ENCODE data around the gene FKBP1A. TPM values are rescaled to one million over a fixed set of nuclear protein-coding genes. Genes with fewer than 3 reads are reported as not detected.

FKBP1A gene
- total and polyA plus RNA-seq, 5 donors from 2014 or later = 49.1 to 84.3 (median 65.4) TPM

GRCh38 chr20:1338801-1339200 is 54.1 kb downstream of the FKBP1A start:
- peaks cover 5 to 27% (median 13%) of the 10 kb centered on the region in 4 donors for H3K4me1 Mint-ChIP-seq
- H3K4me3 Mint-ChIP-seq = no peak overlapping the region
- no peak overlapping the region for H3K4me3 ChIP-seq (ENCODE audit: low read depth, low read length)
- H3K9me3 ChIP-seq (ENCODE audit: control insufficient read depth in 2 of 2, low read length in 2 of 2) = no peaks in the 10 kb centered on the region
- H3K36me3 ChIP-seq (ENCODE audit: control insufficient read depth, insufficient read depth, low read length) = no peaks in the 10 kb centered on the region
- no peaks in the 10 kb centered on the region for H3K27me3 Mint-ChIP-seq
- no peak for DNase-seq
- no peaks in the 10 kb centered on the region for H3K27me3 ChIP-seq (ENCODE audit: control insufficient read depth, insufficient read depth, low read length)
- H3K4me1 ChIP-seq (ENCODE audit: control insufficient read depth, insufficient read depth, low read length, poor library complexity, severe bottlenecking) = no peaks in the 10 kb centered on the region
- H3K27ac Mint-ChIP-seq = no peak overlapping the region
- ATAC-seq (ENCODE audit: low read depth in 2 of 2) = no peak
- no peak overlapping the region for H3K27ac ChIP-seq (ENCODE audit: insufficient read depth, low read length, poor library complexity, severe bottlenecking)
- no peaks in the 10 kb centered on the region for H3K36me3 Mint-ChIP-seq
- H3K9me3 Mint-ChIP-seq = no peaks in the 10 kb centered on the region

DNA sequence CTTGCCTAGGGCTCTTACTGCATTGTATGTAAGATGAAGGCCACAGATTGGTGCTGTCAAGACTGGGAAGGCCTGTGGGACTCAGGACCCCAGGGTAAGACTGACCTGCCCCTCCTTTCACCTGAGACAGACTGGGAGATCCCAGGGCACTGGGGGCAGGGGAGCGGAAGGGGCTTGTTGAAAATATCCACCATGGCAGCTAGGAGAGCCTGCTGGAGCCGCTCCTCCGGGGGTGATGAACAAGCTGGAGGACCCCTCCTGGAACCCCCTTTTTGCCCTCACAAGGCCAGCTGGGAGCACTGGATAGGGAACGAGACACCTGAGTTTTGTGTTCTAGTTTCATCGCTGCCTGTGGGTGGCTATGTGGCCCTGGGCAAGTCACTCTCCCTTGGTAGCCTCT is 54.8 kb downstream of the FKBP1A start:
- H3K4me1 ChIP-seq (ENCODE audit: control insufficient read depth, insufficient read depth, low read length, poor library complexity, severe bottlenecking) = no peaks in the 10 kb centered on the region
- Mint-ChIP-seq H3K36me3 (no peaks in the 10 kb centered on the region), H3K4me1 (peaks cover 5 to 26% (median 13%) of the 10 kb centered on the region in 4 donors), H3K27ac (no peak overlapping the region), H3K9me3 (no peaks in the 10 kb centered on the region), H3K27me3 (no peaks in the 10 kb centered on the region), H3K4me3 (no peak overlapping the region)
- ATAC-seq (ENCODE audit: low read depth in 2 of 2) (no peak), DNase-seq (no peak)
- H3K36me3 ChIP-seq (ENCODE audit: control insufficient read depth, insufficient read depth, low read length) = peaks cover 4% of the 10 kb centered on the region
- no peaks in the 10 kb centered on the region for H3K9me3 ChIP-seq (ENCODE audit: control insufficient read depth in 2 of 2, low read length in 2 of 2)
- no peaks in the 10 kb centered on the region for H3K27me3 ChIP-seq (ENCODE audit: control insufficient read depth, insufficient read depth, low read length)
- no peak overlapping the region for H3K4me3 ChIP-seq (ENCODE audit: low read depth, low read length)
- H3K27ac ChIP-seq (ENCODE audit: insufficient read depth, low read length, poor library complexity, severe bottlenecking) = no peak overlapping the region

- Mint-ChIP-seq H3K27me3 (no peaks in the 10 kb centered on the region), H3K4me3 (no peak overlapping the region), H3K36me3 (no peaks in the 10 kb centered on the region), H3K4me1 (peaks cover 3 to 29% (median 13%) of the 10 kb centered on the region in 4 donors), H3K9me3 (no peaks in the 10 kb centered on the region), H3K27ac (peak overlapping the region in 1 of 3 donors; percentile 32)
- Histone ChIP-seq H3K4me3 (ENCODE audit: low read depth, low read length) (no peak overlapping the region), H3K27me3 (ENCODE audit: control insufficient read depth, insufficient read depth, low read length) (no peaks in the 10 kb centered on the region), H3K9me3 (ENCODE audit: control insufficient read depth in 2 of 2, low read length in 2 of 2) (no peaks in the 10 kb centered on the region), H3K27ac (ENCODE audit: insufficient read depth, low read length, poor library complexity, severe bottlenecking) (no peak overlapping the region), H3K4me1 (ENCODE audit: control insufficient read depth, insufficient read depth, low read length, poor library complexity, severe bottlenecking) (no peaks in the 10 kb centered on the region), H3K36me3 (ENCODE audit: control insufficient read depth, insufficient read depth, low read length) (peaks cover 5% of the 10 kb centered on the region)
- no peak for DNase-seq
- no peak for ATAC-seq (ENCODE audit: low read depth in 2 of 2)
Measured at GRCh38 chr20:1337441-1337840, 55.4 kb downstream of the FKBP1A start.

DNA sequence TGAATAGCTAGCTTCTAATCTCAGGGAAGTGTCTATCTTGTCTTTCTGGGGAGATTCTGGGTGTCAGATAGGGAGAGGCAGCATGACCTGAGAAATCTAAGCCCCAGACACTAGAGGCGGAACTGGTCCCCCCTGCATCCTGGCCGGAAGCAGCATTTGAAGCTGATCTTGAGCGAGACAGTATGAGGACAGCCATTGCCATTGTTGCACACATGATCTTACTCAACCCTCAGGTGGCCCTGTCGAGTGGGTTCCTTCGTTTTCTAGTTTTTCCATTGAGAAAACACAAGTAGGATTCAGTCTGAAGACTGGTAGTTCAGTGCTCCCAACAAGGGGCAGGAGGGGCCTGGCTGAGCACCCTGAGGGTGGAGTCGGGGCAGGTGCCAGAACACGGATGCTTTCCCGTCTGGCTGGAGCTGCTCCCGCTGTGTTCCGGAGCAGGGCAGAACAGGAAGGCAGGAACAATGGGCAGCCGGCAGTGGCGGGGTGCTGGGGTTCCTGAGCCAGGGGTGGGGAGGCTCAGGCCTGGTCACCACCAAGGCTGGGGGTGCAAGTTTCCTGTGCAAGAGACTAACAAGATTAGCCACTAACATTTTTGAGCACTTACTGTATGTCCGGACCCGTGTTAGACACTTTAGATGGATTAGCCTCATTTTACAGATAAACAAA is 56.0 kb downstream of the FKBP1A start:
- no peak for ATAC-seq (ENCODE audit: low read depth in 2 of 2)
- peak in 1 of 3 donors; percentile 27 for DNase-seq
- peaks cover 11% of the 10 kb centered on the region for H3K36me3 ChIP-seq (ENCODE audit: control insufficient read depth, insufficient read depth, low read length)
- Mint-ChIP-seq H3K36me3 (peaks cover 5% of the 10 kb centered on the region), H3K4me1 (peaks cover 3 to 27% (median 12%) of the 10 kb centered on the region in 4 donors), H3K27ac (peak overlapping the region; percentile 26 to 85 (median 71)), H3K9me3 (no peaks in the 10 kb centered on the region), H3K27me3 (no peaks in the 10 kb centered on the region), H3K4me3 (no peak overlapping the region)
- no peaks in the 10 kb centered on the region for H3K27me3 ChIP-seq (ENCODE audit: control insufficient read depth, insufficient read depth, low read length)
- H3K27ac ChIP-seq (ENCODE audit: insufficient read depth, low read length, poor library complexity, severe bottlenecking) = no peak overlapping the region
- H3K9me3 ChIP-seq (ENCODE audit: control insufficient read depth in 2 of 2, low read length in 2 of 2) = no peaks in the 10 kb centered on the region
- H3K4me1 ChIP-seq (ENCODE audit: control insufficient read depth, insufficient read depth, low read length, poor library complexity, severe bottlenecking) = no peaks in the 10 kb centered on the region
- no peak overlapping the region for H3K4me3 ChIP-seq (ENCODE audit: low read depth, low read length)

- DNase-seq = no peak
- H3K9me3 ChIP-seq (ENCODE audit: control insufficient read depth in 2 of 2, low read length in 2 of 2) = no peaks in the 10 kb centered on the region
- Mint-ChIP-seq H3K4me3 (peak overlapping the region in 1 of 4 donors; percentile 21), H3K4me1 (peaks cover 5 to 32% (median 16%) of the 10 kb centered on the region in 4 donors), H3K9me3 (no peaks in the 10 kb centered on the region), H3K36me3 (peaks cover 8% of the 10 kb centered on the region), H3K27me3 (no peaks in the 10 kb centered on the region), H3K27ac (peak overlapping the region in 2 of 3 donors; percentile 71 to 85)
- no peak overlapping the region for H3K4me3 ChIP-seq (ENCODE audit: low read depth, low read length)
- no peak overlapping the region for H3K27ac ChIP-seq (ENCODE audit: insufficient read depth, low read length, poor library complexity, severe bottlenecking)
- H3K27me3 ChIP-seq (ENCODE audit: control insufficient read depth, insufficient read depth, low read length) = no peaks in the 10 kb centered on the region
- ATAC-seq (ENCODE audit: low read depth in 2 of 2) = no peak
- no peaks in the 10 kb centered on the region for H3K4me1 ChIP-seq (ENCODE audit: control insufficient read depth, insufficient read depth, low read length, poor library complexity, severe bottlenecking)
- peaks cover 12% of the 10 kb centered on the region for H3K36me3 ChIP-seq (ENCODE audit: control insufficient read depth, insufficient read depth, low read length)
Measured at GRCh38 chr20:1335961-1336698, 56.7 kb downstream of the FKBP1A start.

DNA sequence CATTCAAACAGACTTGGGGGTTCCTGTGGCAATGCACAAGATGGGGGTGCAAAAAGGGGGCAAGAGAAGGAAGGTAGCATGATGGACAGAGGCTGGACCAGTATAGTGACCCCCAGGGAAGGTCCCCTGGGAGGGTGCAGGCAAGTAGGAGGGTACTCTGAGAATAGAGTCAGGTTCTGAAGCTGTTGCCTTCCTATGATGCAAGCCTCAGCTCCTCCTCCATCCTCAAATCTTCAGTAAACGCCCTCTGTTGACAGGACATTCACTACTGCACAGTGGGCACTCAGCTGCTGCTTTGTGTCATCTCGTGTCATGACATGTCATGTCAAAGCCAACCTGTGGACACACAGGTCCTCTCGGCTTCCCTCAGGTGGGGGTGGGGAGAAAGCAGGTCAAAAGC is 58.1 kb downstream of the FKBP1A start:
- H3K36me3 Mint-ChIP-seq = peaks cover 10% of the 10 kb centered on the region
- DNase-seq (no peak), ATAC-seq (ENCODE audit: low read depth in 2 of 2) (no peak)
- H3K27me3 Mint-ChIP-seq = no peaks in the 10 kb centered on the region
- Histone ChIP-seq H3K4me3 (ENCODE audit: low read depth, low read length) (no peak overlapping the region), H3K36me3 (ENCODE audit: control insufficient read depth, insufficient read depth, low read length) (peaks cover 12% of the 10 kb centered on the region), H3K27me3 (ENCODE audit: control insufficient read depth, insufficient read depth, low read length) (no peaks in the 10 kb centered on the region), H3K4me1 (ENCODE audit: control insufficient read depth, insufficient read depth, low read length, poor library complexity, severe bottlenecking) (no peaks in the 10 kb centered on the region), H3K9me3 (ENCODE audit: control insufficient read depth in 2 of 2, low read length in 2 of 2) (no peaks in the 10 kb centered on the region), H3K27ac (ENCODE audit: insufficient read depth, low read length, poor library complexity, severe bottlenecking) (no peak overlapping the region)
- H3K4me1 Mint-ChIP-seq = peaks cover 10 to 45% (median 25%) of the 10 kb centered on the region in 4 donors
- H3K27ac Mint-ChIP-seq = no peak overlapping the region
- H3K4me3 Mint-ChIP-seq = no peak overlapping the region
- H3K9me3 Mint-ChIP-seq = no peaks in the 10 kb centered on the region

DNA sequence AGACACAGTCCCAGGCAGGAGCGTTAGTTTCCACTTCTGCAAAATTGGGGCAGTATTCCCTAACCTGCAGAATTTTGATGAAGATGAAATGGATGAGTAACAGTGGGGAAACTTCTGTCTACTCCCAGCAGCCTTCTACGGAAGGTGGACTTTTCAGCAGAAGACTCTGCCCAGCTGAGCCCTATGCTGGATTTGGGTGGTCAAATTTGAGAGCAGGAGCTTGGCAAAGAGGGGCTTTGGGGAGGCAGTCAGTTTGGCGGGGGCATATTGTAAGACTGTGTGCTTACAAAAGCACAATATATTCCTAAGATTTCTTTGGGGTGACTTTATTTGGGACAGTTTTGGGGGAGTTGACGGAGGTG is 58.5 kb downstream of the FKBP1A start:
- Mint-ChIP-seq H3K27ac (no peak overlapping the region), H3K27me3 (no peaks in the 10 kb centered on the region), H3K4me1 (peaks cover 14 to 49% (median 29%) of the 10 kb centered on the region in 4 donors)

More for the DNA sequence above, 58.5 kb downstream of the FKBP1A start:
- Histone ChIP-seq H3K4me1 (ENCODE audit: control insufficient read depth, insufficient read depth, low read length, poor library complexity, severe bottlenecking) (no peaks in the 10 kb centered on the region), H3K9me3 (ENCODE audit: control insufficient read depth in 2 of 2, low read length in 2 of 2) (no peaks in the 10 kb centered on the region), H3K27me3 (ENCODE audit: control insufficient read depth, insufficient read depth, low read length) (no peaks in the 10 kb centered on the region), H3K4me3 (ENCODE audit: low read depth, low read length) (no peak overlapping the region), H3K36me3 (ENCODE audit: control insufficient read depth, insufficient read depth, low read length) (peaks cover 12% of the 10 kb centered on the region), H3K27ac (ENCODE audit: insufficient read depth, low read length, poor library complexity, severe bottlenecking) (no peak overlapping the region)
- ATAC-seq (ENCODE audit: low read depth in 2 of 2) (no peak), DNase-seq (no peak)
- H3K36me3 Mint-ChIP-seq = peaks cover 10% of the 10 kb centered on the region
- H3K4me3 Mint-ChIP-seq = no peak overlapping the region
- H3K9me3 Mint-ChIP-seq = no peaks in the 10 kb centered on the region
